Activated naive CD8-positive, alpha-beta T cell treated with anti-CD3 and anti-CD28 coated beads, Interleukin-2, amount 50 U/mL, for 16 hours (primary cell): ENCODE data around the gene RAD51C.
"Not testable (repeated sequence)": the region's sequence is repeated elsewhere in the genome, so short reads cannot be mapped to it uniquely, and the experiment has no call there.

ENCODE experiments used
- DNase-seq: peaks from one replicate; pipeline ENCODE4 v3.0.0-alpha.2; 2020; ENCODE audit warnings: low read depth, low spot score

The RAD51C gene

DNA sequence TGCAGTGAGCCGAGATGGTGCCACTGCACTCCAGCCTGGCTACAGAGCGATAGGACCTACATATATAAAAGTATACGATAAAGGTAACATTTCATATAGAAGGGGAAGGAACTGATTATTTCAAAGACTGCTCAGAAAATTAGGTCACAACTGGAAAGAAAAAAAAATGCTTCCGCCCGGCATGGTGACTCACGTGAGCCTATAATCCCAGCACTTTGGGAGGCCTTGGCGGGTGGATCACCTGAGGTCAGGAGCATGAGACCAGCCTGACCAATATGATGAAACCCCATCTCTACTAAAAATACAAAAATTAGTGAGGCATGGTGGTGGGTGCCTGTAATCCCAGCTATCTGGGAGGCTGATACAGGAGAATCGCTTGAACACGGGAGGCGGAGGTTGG, 8.4 kb upstream of the RAD51C start:
- no peak for DNase-seq

DNA sequence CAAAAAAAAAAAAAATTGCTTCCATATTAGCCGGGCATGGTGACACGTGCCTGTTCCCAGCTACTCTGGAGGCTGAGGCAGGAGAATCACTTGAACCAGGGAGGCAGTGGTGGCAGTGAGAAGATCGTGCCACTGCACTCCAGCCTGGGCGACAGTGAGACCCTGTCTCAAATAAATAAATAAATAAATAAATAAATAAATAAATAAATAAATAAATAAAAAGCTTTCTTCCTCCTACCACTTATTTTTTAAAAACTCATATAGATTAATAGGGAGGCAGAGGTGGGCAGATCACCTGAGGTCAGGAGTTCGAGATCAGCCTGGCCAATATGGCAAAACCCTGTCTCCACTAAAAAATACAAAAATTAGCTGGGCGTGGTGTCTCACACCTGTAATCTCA, 7.9 kb upstream of the RAD51C start:
- not testable (repeated sequence) for DNase-seq

DNA sequence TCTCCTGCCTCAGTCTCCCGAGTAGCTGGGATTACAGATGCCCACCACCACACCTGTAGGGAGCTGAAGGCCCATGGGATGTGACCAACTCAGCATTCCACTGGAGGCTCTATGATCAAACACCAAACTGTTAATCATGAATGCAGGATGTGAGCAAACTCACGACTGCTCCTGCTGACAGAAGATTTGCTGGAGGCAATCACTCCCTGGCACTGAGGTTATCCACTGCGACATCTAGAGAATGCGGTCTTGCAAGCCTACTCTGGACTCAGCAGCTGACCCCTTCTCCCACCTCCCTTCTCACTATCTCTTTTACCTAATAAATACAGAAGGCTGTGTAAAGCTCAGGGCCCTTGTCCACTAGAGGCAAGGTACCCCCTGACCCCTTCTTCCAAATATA, 5.4 kb upstream of the RAD51C start:
- no peak for DNase-seq

DNA sequence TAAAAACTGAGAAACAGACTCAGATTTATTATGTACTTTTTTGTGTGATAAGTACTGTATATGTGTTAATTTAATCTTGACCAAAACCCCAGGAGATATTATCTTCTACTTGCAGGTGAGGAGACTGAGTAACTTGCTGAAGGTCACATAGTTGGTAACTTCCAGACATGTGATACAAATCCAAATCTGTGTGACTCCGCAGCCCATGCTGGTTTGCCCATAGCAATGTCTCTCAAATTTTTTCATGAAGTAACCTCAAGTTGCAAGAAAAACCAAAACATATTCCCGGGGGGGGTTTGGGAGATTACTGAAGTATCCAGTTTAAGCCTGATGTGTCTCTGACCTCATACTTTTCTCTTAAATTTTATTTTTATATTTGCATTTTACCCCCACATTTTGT, 3.9 kb upstream of the RAD51C start:
- no peak for DNase-seq

DNA sequence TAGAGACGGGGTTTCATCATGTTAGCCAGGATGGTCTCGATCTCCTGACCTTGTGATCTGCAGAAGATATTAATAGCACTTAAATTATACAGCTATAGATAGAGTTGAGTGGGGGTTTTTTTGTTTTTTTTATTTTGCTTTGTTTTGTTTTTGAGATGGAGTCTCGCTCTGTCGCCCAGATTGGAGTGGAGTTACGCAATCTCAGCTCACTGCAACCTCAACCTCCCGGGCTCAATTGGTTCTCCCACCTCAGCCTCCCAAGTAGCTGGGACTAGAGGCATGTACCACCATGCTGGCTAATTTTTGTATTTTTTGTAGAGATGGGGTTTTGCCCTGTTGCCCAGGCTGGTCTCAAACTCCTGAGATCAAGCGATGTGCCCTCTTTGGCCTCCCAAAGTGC, 2.4 kb upstream of the RAD51C start:
- DNase-seq = not testable (repeated sequence)

DNA sequence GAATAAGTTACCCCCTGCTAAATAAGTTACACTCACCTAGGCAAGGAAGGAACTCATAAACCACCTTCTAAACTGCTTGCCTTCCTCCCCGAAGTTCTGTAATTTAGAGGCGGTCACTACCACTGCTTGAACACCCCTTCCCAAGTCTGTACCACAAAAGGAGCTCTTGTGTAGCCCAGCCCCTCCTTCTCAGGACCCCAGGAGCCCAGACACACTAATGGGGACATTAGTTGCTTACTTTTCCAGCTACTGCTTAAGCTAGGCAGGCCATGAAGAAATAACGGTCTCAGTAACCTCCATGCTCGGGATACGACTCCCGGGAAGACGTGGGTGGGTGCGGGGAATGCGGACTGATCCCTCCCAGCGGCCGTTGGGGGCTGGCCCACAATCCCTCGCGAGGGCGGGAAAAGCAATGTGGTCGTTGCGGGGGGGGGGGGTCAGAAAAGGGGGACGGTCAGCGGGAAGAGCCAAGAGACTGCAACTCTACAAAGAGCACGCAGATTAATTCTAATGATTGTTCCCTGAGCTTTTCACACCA, 632 bp upstream of the RAD51C start, which contains the start of gene TEX14:
Gene TEX14 (minus strand): TSS at position 345 of the 538 bp plus-strand sequence. CDS start 40,044 bp downstream, outside the sequence.
- DNase-seq = no peak

DNA sequence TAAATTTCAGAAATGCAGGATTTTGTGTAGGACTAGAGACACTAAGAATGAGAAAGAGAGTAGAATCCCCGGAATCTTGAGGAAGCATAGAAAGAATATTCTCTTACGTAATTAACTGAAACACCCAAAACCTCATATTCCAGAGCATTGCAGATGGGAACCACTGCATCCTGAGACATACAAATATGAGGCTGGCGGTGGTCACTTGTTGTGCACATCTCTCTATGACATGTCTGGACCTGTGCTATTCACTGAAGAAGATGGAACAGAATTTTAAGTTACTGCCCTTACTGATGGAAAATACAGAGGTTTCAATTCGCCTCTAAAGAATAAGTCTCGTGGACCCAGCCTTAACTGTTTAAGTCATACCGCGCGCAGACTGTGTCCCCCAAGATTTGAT, 806 bp downstream of the RAD51C start:
- DNase-seq = no peak

DNA sequence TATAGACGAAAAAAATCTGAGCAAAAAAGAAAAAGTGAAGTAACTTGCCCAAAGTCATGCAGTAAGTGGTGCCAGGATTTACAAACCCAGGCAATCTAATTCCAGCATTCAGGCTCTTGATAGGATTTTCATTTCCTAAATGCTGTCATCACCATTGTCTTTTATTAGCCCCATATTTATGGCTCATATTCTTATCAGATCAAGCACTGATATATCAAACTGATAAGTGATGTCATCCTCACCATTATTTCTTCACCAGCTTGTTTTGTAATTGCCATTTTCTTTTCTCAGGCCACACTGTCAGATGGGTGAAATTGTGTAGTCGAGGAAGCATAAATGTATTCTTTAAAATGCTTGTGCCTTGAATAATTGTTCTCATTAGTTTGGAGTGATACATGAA, 1.3 kb downstream of the RAD51C start:
- no peak for DNase-seq

DNA sequence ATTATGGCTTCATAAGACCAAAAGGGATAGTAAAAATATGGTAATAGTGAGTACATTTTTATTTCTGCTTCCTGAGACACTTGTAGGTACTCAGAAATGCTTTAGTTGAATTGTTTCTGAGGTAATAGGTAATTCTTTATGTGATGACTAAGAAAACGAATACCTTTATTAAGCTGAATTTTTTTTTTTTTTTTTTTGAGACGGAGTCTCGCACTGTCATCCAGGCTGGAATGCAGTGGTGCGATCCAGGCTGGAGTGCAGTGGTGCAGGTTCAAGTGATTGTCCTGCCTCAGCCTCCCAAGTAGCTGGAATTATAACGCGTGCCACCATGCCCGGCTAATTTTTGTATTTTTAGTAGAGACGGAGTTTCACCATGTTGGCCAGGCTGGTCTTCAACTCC, 1.9 kb downstream of the RAD51C start:
- no peak for DNase-seq

DNA sequence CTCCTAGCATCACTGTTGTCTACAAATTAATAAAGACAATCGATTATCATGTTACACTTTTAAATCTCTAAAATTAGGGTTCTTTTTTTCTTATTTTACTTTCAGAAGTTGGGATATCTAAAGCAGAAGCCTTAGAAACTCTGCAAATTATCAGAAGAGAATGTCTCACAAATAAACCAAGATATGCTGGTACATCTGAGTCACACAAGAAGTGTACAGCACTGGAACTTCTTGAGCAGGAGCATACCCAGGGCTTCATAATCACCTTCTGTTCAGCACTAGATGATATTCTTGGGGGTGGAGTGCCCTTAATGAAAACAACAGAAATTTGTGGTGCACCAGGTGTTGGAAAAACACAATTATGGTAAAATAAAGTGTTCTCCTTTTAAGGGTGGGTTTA, 2.4 kb downstream of the RAD51C start:
- no peak for DNase-seq

DNA sequence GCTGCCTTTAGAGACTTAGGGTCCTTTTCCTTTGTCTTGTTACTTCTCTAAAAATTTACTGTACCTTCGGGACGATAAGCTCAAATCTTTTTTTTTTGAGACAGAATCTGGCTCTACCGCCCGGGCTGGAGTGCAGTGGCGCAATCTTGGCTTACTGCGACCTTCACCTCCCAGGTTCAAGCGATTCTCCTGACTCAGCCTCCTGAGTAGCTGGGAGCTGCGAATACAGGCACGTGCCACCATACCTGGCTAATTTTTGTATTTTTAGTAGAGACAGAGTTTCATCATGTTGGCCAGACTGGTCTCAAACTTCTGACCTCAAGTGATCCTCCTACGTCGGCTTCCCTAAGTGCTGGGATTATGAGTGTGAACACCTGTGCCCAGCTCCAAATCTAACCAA, 7.4 kb downstream of the RAD51C start:
- no peak for DNase-seq

DNA sequence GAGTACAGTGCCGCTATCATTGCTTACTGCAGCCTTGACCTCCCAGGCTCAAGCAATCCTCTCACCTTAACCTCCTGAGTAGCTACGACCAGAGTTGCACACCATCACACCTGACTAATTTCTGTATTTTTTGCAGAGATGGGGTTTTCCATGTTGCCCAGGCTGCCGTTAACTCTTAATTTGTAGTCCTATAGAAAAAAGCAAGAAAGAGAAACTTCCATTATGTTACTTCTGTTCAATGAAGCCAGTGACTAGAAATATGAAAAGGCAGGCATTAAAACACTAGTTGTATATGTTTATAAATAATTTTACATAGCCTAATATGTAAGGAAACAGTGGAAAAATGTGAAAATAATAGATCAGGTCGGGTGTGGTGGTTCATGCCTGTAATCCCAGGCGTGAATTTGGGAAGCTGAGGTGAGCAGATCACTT, 9.7 kb downstream of the RAD51C start:
- DNase-seq = no peak

DNA sequence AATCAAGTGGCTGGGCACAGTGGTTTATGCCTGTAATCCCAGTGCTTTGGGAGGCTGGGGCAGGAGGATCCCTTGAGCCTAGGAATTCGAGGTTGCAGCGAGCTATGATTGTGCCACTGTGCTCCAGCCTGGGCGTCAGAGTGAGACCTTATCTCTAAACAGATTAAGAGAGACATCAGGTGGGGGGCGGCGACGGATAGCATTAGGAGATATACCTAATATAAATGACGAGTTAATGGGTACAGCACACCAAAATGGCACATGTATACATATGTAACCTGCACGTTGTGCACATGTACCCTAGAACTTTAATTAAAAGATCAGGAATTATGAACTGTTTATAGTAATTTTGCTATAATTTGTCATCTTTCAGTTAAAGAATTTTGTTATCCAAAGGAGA, 10.3 kb downstream of the RAD51C start:
- no peak for DNase-seq

DNA sequence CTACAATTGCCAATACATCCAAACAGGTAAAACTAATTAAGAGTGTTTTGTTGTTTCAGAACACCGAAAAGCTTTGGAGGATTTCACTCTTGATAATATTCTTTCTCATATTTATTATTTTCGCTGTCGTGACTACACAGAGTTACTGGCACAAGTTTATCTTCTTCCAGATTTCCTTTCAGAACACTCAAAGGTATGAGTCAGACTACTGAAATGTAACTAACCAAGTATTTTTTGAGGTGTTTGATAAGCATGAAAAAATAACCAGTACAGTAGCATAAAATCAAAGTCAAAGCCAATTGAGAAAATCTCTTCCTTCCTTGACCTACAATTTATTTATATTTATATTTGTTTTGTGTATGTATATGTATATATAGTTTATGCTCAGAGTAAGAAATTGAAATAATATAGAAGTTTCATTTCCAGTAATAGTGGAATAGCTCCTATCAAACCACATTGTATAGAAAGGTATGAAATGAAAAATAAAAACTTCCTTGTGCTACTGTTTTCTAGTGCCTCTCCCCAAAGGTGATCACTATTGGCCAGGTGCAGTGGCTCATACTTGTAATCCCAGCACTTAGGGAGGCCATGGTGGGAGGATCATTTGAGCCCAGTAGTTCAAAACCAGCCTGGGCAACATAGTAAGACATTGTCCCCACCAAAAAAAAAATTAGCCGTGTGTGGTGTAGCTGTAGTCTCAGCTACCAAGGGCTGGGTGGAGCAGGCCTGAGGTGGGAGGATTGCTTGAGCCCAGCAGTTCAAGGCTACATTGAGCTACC, 10.9 kb downstream of the RAD51C start:
- no peak for DNase-seq

DNA sequence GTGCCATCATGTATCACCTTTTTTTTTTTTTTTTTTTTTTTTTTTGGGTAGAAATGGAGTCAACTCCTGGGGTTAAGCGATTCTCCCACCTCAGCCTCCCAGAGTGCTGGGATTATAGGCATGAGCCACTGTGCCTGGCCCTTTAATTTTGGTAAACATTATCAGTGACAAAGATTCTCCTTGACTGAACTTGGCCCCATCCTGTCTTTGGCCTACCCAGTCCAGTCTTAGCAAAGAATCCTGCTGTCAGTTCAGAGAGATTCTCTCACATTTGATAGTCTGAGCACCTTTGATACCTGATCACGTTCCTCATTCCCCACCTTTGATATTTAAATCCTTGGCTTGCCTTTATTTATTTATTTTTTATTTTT, 11.5 kb downstream of the RAD51C start:
- no peak for DNase-seq

DNA sequence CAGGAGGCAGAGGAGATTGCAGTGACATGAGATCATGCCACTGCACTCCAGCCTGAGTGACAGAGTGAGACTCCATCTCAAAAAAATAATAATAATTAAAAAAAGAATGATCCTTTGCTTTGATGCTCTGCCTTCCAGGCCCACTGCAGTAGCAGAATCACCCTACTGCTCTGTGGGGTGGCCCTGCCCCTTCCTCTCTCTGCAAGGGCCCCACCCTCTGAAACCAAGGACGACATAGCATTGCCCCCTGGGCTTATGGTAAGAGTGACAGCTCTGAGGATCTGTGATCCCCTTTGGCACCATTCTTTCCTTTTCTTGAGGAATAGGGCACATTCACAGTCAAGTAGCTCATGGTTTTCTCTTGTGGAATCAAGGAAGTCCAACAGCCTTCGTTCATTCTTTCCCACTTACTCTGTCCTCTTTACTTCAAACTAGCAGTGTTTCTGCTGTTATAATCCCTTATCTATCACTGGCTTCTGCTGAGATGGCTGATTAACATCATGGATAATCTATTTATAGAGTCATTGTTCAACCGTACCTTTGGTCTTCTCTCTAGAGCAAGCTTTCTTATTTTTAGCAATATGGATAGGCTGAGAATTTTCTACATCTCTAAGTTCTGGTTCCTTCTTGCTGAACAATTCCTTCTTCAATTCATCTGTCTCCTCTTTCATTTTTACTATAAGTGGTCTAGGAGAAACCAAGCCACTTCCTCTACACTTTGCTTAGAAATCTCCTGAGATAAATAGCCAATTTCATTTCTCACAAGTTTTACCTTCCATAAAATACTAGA, 14.1 kb downstream of the RAD51C start:
- DNase-seq = no peak

DNA sequence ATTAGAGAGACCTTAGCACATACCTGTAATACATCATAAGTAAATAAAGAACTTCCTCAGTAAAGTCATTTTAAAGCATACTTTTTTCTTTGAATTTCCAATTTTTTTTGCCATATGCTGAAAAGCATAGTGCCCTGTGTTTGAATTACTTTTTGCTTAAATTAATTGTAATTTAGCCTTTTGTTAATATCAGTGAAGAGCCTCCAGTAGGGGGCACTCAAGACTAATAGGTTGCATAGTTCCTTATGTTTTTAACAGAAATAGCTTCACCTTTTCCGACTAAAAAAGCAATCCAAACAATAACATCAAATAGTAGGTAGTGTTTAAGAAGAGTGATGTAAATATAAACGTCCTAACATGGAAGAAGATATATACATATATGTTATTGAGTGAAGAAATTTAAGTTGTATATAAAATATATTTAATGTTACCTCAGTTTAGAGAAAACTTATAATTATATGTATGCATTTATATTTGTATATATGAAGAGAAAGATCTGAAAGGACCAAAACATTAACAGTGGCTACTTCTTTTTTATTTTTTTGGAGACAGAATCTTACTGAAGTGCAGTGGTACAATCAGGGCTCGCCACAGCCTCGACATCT, 18.6 kb downstream of the RAD51C start:
- DNase-seq = peak; percentile 11

DNA sequence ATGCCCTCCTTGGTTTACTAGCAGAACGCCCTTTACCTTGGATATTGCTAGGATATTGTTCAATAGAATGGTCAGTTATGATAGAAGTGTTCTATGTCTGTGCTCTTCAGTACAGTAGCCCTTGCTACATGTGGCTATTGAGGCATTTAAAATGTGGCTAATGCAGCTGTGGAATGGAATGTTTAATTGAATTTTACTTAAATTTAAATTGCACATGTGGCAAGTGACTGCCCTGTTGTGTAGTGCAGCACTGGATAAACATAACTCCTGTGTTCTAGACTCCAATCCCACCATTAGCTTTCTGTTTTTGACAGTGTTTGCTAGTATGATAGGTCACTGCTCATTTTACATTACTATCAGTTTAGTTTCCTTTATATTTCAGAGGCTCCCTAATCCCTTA, 29.9 kb downstream of the RAD51C start:
- no peak for DNase-seq

DNA sequence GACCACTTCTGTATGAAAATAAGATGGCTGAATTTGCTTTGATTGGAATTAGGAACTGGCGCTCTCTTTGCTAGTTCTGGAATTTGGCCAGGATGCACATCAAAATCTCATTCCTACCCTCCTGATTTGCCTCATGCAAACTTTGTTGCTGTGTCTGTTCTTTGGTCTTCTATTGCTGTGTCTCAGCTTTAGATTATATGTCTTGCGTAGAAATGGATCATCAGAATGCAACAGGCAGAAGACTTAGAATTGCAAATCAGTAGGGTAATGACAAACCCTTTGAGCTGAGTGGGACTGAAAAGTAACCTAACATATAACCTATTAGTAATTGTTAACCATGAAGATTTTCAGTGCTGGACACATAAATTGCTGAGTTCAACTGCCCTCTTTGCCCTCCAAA, 30.3 kb downstream of the RAD51C start:
- DNase-seq = no peak

DNA sequence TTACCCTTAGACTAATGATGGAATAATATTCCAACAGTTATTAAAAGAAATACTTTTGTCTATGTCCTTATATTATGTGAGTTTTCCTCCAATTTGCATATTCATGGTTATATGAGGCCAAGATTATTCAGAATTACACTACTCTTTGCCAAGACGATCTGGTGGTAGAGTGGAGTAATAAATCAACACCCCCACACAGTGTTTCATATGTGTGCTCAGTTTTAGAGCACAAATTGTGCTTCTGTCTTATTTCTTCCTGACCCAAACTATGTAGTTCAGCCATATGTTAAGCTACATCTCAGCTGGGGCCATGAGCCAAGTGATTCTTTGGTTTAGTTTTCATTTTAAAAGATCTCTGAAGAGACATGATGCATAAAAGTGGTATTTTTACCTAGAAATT, 36.4 kb downstream of the RAD51C start:
- no peak for DNase-seq

DNA sequence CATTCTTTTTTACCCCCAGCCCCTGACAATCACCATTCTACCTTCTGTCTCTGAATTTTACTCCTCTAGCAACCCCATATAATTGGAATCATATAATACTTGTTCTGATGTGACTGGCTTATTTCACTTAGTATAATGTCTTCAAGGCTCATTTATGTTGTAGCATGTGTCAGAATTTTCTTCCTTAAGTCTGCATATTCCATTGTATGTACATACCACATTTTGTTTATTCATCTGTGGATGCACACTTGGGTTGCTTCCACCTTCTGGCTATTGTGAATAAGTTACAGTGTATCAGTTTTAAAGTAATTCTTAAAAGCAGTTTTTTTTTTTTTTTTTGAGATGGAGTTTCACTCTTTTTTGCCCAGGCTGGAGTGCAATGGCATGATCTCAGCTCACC, 38.5 kb downstream of the RAD51C start:
- no peak for DNase-seq

DNA sequence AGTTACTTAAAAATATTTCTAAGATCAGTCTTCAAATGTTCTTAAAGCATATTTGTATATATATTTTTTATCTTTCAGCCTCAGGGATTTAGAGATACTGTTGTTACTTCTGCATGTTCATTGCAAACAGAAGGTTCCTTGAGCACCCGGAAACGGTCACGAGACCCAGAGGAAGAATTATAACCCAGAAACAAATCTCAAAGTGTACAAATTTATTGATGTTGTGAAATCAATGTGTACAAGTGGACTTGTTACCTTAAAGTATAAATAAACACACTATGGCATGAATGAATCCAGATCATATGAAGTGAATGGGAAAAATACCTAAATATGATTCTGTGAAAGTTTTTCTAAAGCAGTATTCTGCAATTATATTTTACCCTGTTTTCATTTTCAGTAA, 41.6 kb downstream of the RAD51C start:
- no peak for DNase-seq
